OCI-LY1 (cell line): Measurements from ENCODE around the gene MYO18A.

ENCODE experiments used
- H2AFZ ChIP-seq: fragments of 200-600 bp; sonication (generic), shearing (Covaris generic); 2 replicates; pipeline ENCODE4 v1.6.0; 2014; ENCODE audit warnings: antibody characterized with exemption, mild to moderate bottlenecking, low read length
- H3F3A ChIP-seq: fragments of 200-600 bp; sonication (generic), shearing (Covaris generic); 2 replicates; pipeline ENCODE4 v1.6.0; 2014; ENCODE audit warnings: mild to moderate bottlenecking, antibody characterized with exemption, low read length, moderate library complexity; ENCODE audit not compliant: insufficient read depth
- H3K27ac ChIP-seq: fragments of 200-600 bp; sonication (generic); 2 replicates; pipeline ENCODE4 v1.5.1; 2014; ENCODE audit warnings: low read length, mixed run types, mild to moderate bottlenecking, low read depth; ENCODE audit not compliant: poor library complexity, severe bottlenecking
- H3K27me3 ChIP-seq: fragments of 200-600 bp; sonication (generic); 2 replicates; pipeline ENCODE4 v1.6.0; 2014; ENCODE audit warnings: antibody characterized with exemption, mild to moderate bottlenecking, low read length, moderate library complexity; ENCODE audit not compliant: insufficient read depth
- H3K36me3 ChIP-seq: fragments of 200-600 bp; sonication (generic); 2 replicates; pipeline ENCODE4 v1.6.1; 2014; ENCODE audit warnings: mild to moderate bottlenecking, antibody characterized with exemption, low read length, moderate library complexity, mixed read lengths; ENCODE audit not compliant: insufficient read depth
- H3K4me1 ChIP-seq: fragments of 200-600 bp; sonication (generic); 2 replicates; pipeline ENCODE4 v1.5.1; 2014; ENCODE audit warnings: mild to moderate bottlenecking, low read length, moderate library complexity; ENCODE audit not compliant: insufficient read depth, severe bottlenecking
- H3K4me2 ChIP-seq: fragments of 200-600 bp; sonication (generic), shearing (Covaris generic); 2 replicates; pipeline ENCODE4 v1.6.1; 2014; ENCODE audit warnings: low read length
- H3K4me3 ChIP-seq: fragments of 200-600 bp; sonication (generic); 2 replicates; pipeline ENCODE4 v1.5.1; 2014; ENCODE audit warnings: low read length, low read depth, mild to moderate bottlenecking, mixed read lengths; ENCODE audit not compliant: poor library complexity, severe bottlenecking
- H3K79me2 ChIP-seq: fragments of 200-600 bp; shearing (Covaris generic); 2 replicates; pipeline ENCODE4 v1.6.1; 2016; ENCODE audit warnings: mixed run types, low read length, mixed read lengths; ENCODE audit not compliant: insufficient read depth
- H3K9ac ChIP-seq: fragments of 200-600 bp; sonication (generic), shearing (Covaris generic); 2 replicates; pipeline ENCODE4 v1.6.1; 2014; ENCODE audit warnings: mild to moderate bottlenecking, low read length, mixed read lengths
- H3K9me2 ChIP-seq: fragments of 200-600 bp; sonication (generic), shearing (Covaris generic); 2 replicates; pipeline ENCODE4 v1.6.1; 2014; ENCODE audit warnings: low read depth, mild to moderate bottlenecking, low read length, mixed read lengths
- H3K9me3 ChIP-seq: fragments of 200-600 bp; shearing (Covaris generic); 2 replicates; pipeline ENCODE4 v1.6.1; 2014; ENCODE audit warnings: low read length, mixed read lengths
- H4K20me1 ChIP-seq: fragments of 200-600 bp; sonication (generic), shearing (Covaris generic); 2 replicates; pipeline ENCODE4 v1.6.0; 2016; ENCODE audit warnings: mild to moderate bottlenecking, low read length; ENCODE audit not compliant: insufficient read depth
- CTCF ChIP-seq: fragments of 200-600 bp; sonication (generic), shearing (Covaris generic); IDR thresholded peaks from 2 replicates; pipeline ENCODE4 v1.5.1; 2017; ENCODE audit warnings: mild to moderate bottlenecking, antibody characterized with exemption, low read length, moderate library complexity, mixed read lengths
- EZH2 ChIP-seq: fragments of 200-600 bp; sonication (generic), shearing (Covaris generic); IDR thresholded peaks from 2 replicates; pipeline ENCODE4 v1.8.0; 2017; ENCODE audit warnings: borderline replicate concordance, mixed run types, mild to moderate bottlenecking, antibody characterized with exemption, low read length, moderate library complexity, mixed read lengths

Gene MYO18A

GRCh38 chr17:29074488-29074887 is 105.7 kb downstream of the MYO18A start:
- TF ChIP-seq CTCF (no peak), EZH2 (no peak)

GRCh38 chr17:29073520-29073919 is 106.7 kb downstream of the MYO18A start:
- Histone ChIP-seq H3K4me2 (no peak overlapping the region), H4K20me1 (no peaks in the 10 kb centered on the region), H3K9ac (no peak overlapping the region), H3K9me2 (no peaks in the 10 kb centered on the region), H3K4me1 (no peaks in the 10 kb centered on the region), H3K79me2 (no peaks in the 10 kb centered on the region), H3F3A (no peaks in the 10 kb centered on the region), H3K27me3 (no peaks in the 10 kb centered on the region), H3K4me3 (no peak overlapping the region), H2AFZ (no peak overlapping the region), H3K9me3 (no peaks in the 10 kb centered on the region), H3K27ac (no peak overlapping the region), H3K36me3 (peaks cover 4% of the 10 kb centered on the region)
- TF ChIP-seq EZH2 = no peak
- TF ChIP-seq CTCF = no peak

More at GRCh38 chr17:29074488-29074887, 105.7 kb downstream of the MYO18A start:
- Histone ChIP-seq H3K27me3 (no peaks in the 10 kb centered on the region), H3K36me3 (peaks cover 11% of the 10 kb centered on the region), H3K9ac (no peak overlapping the region), H3K9me3 (no peaks in the 10 kb centered on the region), H3F3A (no peaks in the 10 kb centered on the region), H3K9me2 (no peaks in the 10 kb centered on the region), H4K20me1 (no peaks in the 10 kb centered on the region), H3K27ac (no peak overlapping the region), H2AFZ (no peak overlapping the region), H3K4me3 (no peak overlapping the region), H3K4me2 (no peak overlapping the region), H3K79me2 (no peaks in the 10 kb centered on the region), H3K4me1 (no peaks in the 10 kb centered on the region)

GRCh38 chr17:29073045-29073444 is 107.2 kb downstream of the MYO18A start:
- H3K9ac ChIP-seq = no peak overlapping the region

More at GRCh38 chr17:29073045-29073444, 107.2 kb downstream of the MYO18A start:
- no peaks in the 10 kb centered on the region for H3F3A ChIP-seq
- TF ChIP-seq EZH2 (no peak), CTCF (no peak)
- H3K27me3 ChIP-seq = no peaks in the 10 kb centered on the region
- H3K9me3 ChIP-seq = no peaks in the 10 kb centered on the region
- no peak overlapping the region for H3K27ac ChIP-seq
- H3K79me2 ChIP-seq = no peaks in the 10 kb centered on the region
- H2AFZ ChIP-seq = no peak overlapping the region
- no peaks in the 10 kb centered on the region for H3K4me1 ChIP-seq
- no peak overlapping the region for H3K4me3 ChIP-seq
- no peaks in the 10 kb centered on the region for H3K9me2 ChIP-seq
- no peak overlapping the region for H3K4me2 ChIP-seq
- no peaks in the 10 kb centered on the region; the same call in 1 of the 2 replicates for H3K36me3 ChIP-seq
- H4K20me1 ChIP-seq = no peaks in the 10 kb centered on the region
